ENCODE data around the gene FN1.

The FN1 gene

DNA sequence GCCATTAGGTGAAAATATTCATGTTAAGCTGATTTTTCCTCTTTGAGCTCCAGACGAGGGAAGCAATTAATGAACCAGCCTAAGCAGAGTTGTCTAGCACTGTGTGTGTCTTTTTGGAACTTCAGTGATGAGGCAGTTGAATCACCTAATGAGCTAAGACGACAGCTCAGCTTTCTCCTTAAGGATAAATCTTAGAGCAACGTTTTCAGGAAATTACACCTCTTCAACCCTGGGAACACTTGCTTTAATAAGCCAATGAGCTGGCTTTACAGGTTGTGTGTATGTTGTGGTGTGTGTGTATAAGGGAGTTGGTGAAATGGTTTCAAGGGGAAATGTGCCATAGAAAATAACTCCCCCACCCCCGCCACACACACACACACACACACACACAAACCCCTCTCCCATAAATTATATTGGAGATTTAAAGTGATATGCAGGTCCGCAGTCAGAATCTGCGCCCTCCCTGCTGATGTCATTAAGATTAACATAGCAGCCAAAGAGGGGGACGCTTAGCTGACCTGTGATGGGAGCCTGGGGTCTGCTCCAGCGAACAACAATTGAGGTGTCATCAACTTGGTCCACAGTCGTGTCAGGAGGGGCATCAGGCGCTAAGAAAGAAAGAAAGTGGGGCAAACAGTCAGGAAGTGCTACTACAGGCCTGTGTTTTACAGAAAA lies 28.1 kb downstream of the FN1 start:
- TF ChIP-seq, protein P1, sequence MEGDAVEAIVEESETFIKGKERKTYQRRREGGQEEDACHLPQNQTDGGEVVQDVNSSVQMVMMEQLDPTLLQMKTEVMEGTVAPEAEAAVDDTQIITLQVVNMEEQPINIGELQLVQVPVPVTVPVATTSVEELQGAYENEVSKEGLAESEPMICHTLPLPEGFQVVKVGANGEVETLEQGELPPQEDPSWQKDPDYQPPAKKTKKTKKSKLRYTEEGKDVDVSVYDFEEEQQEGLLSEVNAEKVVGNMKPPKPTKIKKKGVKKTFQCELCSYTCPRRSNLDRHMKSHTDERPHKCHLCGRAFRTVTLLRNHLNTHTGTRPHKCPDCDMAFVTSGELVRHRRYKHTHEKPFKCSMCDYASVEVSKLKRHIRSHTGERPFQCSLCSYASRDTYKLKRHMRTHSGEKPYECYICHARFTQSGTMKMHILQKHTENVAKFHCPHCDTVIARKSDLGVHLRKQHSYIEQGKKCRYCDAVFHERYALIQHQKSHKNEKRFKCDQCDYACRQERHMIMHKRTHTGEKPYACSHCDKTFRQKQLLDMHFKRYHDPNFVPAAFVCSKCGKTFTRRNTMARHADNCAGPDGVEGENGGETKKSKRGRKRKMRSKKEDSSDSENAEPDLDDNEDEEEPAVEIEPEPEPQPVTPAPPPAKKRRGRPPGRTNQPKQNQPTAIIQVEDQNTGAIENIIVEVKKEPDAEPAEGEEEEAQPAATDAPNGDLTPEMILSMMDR (conservative IDR thresholded peaks at IDR 0.05; ENCODE audit: low read depth, low read length), result no peak
- no peak overlapping the region for H3K4me3 ChIP-seq (ENCODE audit: low read depth, low read length)
- peak; percentile 63 for DNase-seq (ENCODE audit: low read depth)

DNA sequence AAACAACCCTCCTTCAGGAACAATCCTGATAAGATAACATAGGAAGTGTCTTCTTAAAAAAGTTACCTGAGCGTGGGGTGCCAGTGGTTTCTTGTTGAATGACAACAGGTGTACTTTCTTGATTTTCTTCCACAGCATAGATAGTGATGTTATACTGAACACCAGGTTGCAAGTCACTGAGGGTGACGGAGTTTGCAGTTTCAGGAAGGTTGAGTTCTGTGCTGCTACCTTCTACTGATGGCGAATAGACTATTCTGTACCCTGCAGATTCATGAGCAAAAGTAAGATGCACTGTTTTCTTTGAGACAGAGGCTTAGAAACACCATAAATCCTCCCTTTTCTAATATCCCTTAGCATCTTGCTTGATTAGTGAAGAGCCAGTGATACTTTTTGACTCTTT lies 28.8 kb downstream of the FN1 start:
- TF ChIP-seq, protein P1 (conservative IDR thresholded peaks at IDR 0.05; ENCODE audit: low read depth, low read length), result no peak
- no peak for DNase-seq (ENCODE audit: low read depth)
- H3K4me3 ChIP-seq (ENCODE audit: low read depth, low read length), result no peak overlapping the region

DNA sequence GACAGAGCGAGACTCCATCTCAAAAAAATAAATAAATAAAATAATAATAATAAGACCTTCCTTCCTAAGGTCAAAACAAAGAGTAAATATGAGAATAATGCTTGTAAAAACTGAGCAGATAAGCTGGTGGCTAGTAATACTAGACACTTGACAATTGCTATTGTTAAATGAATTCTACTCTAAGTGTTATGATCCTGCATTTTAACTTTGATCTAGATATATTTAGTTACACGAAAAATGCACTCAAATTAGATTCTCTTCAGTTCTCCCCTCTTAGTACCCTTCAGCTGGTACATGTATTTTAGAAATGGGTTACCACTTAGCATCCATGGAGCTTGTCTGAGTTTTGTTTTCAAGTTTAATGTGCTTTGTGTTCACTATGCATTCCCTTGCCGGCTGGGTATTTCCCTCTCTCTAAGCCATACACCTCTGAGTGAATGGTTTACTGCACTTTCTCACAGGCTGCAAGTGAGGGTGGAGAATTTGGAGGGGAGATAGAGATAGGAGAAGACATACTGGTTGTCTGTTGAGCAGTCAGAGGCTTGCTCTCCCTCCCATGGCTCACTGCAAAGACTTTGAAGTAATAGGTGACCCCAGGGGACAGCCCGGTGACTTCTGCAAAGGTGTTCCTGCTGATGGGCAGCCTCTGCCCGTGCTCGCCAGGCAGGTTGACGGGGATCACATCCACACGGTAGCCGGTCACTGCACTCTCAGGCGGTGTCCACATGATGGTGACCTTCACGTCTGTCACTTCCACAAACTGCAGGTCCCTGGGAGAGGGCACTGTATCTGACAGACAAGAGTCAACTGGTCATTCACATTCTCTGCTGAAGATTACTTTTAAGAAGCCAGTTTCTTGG lies 29.9 kb downstream of the FN1 start:
- TF ChIP-seq, protein P1 (conservative IDR thresholded peaks at IDR 0.05; ENCODE audit: low read depth, low read length), result no peak
- no peak overlapping the region for H3K4me3 ChIP-seq (ENCODE audit: low read depth, low read length)
- DNase-seq (ENCODE audit: low read depth), result no peak

DNA sequence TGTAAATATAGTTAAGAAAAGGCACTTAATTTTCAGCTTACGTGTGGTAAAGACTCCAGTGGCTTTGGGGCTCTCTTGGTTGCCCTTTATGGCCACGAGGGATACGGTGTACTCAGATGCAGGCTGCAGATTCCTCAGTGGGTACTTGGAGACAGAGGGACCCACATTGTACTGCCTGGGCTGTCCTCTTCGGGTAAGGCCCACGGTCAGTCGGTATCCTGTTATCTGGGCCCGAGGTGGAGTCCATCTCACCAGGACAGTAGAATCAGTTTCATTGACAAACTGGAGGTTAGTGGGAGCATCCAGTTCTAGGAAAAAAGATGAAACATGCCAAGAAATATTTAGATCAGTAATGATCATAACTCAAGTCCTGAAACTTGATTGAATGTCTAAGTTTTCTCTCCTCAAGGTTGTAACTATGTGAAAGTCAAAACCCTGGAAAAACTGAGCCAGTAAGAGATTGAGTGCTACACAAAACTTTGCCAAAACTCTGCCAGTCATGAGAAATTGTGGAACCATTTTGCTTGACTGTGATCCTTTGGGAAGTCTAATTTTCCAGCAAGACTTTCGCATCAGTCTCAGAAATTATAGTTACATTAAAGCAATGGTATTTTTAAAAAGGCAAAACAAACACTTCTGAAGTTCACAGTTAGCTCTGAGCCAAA lies 31.4 kb downstream of the FN1 start:
- no peak overlapping the region for H3K4me3 ChIP-seq (ENCODE audit: low read depth, low read length)
- TF ChIP-seq, protein P1 (conservative IDR thresholded peaks at IDR 0.05; ENCODE audit: low read depth, low read length), result no peak
- DNase-seq (ENCODE audit: low read depth), result peak; percentile 45

DNA sequence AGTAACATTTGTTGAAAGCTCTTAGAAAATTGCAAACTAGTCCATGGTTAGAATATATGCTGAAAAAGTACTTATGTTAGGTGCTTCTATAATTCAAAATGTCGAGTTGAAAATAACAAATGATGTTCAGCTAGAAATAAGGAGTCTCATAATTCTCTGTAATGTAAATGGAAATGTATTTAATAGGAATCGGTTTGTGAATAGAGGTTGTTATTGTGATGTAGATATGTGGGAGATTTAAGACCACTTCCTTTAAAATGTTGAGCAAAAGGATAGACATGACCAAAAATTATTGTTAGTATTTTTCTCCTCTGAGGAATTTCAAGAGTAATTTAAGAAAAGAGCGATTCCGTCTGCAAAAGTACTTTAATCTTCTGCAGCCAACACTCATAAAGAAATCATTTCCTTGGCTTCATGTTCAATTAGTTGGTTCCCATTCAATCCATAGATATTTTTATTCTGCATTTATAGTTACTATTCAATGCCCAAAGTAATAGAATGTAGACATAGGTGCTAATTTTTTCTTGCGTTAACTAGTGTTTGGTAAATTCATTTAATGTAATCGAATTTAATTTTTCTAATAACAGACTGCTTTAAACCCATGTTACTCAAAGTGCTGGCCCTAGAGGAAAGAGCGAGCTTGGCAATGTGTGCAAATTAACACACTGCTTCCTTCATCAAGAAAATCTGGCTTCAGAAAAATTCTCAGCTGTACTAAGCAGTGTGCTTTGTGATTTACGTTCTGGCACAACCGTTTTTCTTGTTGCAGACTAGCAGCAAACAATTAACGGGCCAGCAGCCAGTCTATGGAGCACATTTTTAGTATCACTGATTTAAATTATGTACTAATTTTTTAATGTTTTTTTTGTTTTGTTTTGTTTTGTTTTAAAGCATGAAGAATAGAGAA lies 32.2 kb downstream of the FN1 start:
- no peak for DNase-seq (ENCODE audit: low read depth)
- TF ChIP-seq, protein P1 (conservative IDR thresholded peaks at IDR 0.05; ENCODE audit: low read depth, low read length), result no peak
- no peak overlapping the region for H3K4me3 ChIP-seq (ENCODE audit: low read depth, low read length)

DNA sequence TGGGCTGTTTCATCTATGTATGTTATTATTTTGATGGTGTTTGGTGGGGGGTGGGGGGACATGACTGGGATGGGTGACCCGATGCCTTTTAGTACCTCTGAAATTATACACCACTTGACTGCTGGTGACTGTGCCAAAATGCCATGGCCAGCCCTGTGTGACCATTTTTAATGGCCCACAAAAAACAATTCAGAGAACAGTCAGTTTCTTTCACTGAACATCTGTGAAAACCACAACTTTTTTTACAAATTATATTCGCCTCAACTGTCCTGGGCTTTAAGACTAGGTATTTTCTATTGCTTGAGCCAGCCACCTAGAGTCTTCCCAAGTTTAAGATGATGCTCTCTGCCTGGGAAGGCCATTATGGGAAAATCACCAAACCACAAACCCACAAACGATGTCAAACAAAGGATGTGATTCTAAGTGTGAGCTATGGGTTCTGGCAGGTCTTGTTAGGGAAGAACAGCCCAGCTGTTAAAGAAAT lies 33.9 kb downstream of the FN1 start:
- DNase-seq (ENCODE audit: low read depth), result peak; percentile 85
- TF ChIP-seq, protein P1 (conservative IDR thresholded peaks at IDR 0.05; ENCODE audit: low read depth, low read length), result no peak
- H3K4me3 ChIP-seq (ENCODE audit: low read depth, low read length), result no peak overlapping the region

All from choroid plexus epithelial cell (primary cell).